Endothelial cell of umbilical vein (primary cell): Measurements from ENCODE around the gene BTBD10.

Source experiments
- CTCF ChIP-seq, 2 donors: IDR thresholded peaks; 1 replicate in 1 of 2; 2 replicates in 1 of 2; pipeline ENCODE4 v1.5.1; 2011; ENCODE audit warnings: low read length in 2 of 2, mild to moderate bottlenecking in 2 of 2, moderate library complexity in 2 of 2, control low read depth in 1 of 2, inconsistent platforms in 1 of 2, low read depth in 1 of 2; ENCODE audit not compliant: insufficient read depth in 1 of 2; ENCODE audit errors: extremely low read depth in 1 of 2
- EZH2 ChIP-seq: IDR thresholded peaks from 2 replicates; pipeline ENCODE4 v1.6.1; 2012; ENCODE audit warnings: borderline replicate concordance, low read depth, mild to moderate bottlenecking, moderate library complexity, low read length, inconsistent platforms; ENCODE audit not compliant: severe bottlenecking
- POLR2A ChIP-seq: IDR thresholded peaks from 2 replicates; pipeline ENCODE4 v1.6.1; 2012; ENCODE audit warnings: low read depth, mild to moderate bottlenecking, control low read depth, low read length

- TF ChIP-seq CTCF (IDR thresholded peaks at IDR 0.05; ENCODE audit: extremely low read depth in 1 of 2, insufficient read depth in 1 of 2, low read depth in 1 of 2, low read length in 2 of 2) = no peak
- no peak for TF ChIP-seq POLR2A
- TF ChIP-seq EZH2 = no peak
Observed at GRCh38 chr11:13446444-13446843, 16.6 kb downstream of the BTBD10 start.
